Measurements from ENCODE around the gene SMYD3.
"Not testable (repeated sequence)": the region's sequence is repeated elsewhere in the genome, so short reads cannot be mapped to it uniquely, and the experiment has no call there.

SMYD3 gene

DNA sequence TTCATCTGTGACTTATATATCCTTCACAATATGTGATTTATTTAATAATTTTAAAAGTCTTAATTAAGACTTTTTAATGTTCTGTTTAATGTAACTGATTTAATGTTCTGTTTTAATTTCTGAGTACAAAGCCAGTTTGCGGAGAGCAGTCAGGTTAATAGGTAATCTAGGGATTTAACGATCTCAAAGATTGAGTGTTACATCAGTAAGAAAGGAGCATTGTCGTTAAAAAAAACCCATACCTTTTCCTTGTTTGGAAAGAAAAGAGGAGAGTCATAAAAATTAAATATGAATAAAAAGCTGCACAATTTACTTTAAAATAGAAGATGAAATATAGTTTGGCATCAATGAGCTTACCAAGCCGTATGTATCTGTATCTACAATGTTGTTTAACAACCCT lies 730.9 kb downstream of the SMYD3 start:
- H3K27ac ChIP-seq (ENCODE audit: low read length) = no peak overlapping the region
- H3K4me2 ChIP-seq (ENCODE audit: low read depth, low read length) = no peak overlapping the region

DNA sequence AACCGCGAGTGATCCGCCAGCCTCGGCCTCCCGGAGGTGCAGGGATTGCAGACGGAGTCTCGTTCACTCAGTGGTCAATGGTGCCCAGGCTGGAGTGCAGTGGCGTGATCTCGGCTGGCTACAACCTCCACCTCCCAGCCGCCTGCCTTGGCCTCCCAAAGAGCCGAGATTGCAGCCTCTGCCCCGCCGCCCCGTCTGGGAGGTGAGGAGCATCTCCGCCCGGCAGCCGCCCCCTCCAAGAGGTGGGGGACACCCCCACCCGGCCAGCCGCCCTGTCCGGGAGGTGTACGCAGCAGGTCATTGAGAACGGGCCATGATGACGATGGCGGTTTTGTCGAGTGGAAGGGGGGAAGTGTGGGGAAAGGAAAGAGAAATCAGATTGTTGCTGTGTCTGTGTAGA lies 732.1 kb downstream of the SMYD3 start:
- H3K9me3 ChIP-seq (replicated peaks; ENCODE audit: insufficient read depth, low read length); H3K27ac ChIP-seq (ENCODE audit: low read length); H3K4me3 ChIP-seq (ENCODE audit: low read length): not testable (repeated sequence)

More for the DNA sequence above, 730.9 kb downstream of the SMYD3 start:
- no peak overlapping the region for H2AFZ ChIP-seq (ENCODE audit: low read length)
- no peaks in the 10 kb centered on the region for H3F3A ChIP-seq (ENCODE audit: insufficient read depth, low read length)
- TF ChIP-seq, protein P1, sequence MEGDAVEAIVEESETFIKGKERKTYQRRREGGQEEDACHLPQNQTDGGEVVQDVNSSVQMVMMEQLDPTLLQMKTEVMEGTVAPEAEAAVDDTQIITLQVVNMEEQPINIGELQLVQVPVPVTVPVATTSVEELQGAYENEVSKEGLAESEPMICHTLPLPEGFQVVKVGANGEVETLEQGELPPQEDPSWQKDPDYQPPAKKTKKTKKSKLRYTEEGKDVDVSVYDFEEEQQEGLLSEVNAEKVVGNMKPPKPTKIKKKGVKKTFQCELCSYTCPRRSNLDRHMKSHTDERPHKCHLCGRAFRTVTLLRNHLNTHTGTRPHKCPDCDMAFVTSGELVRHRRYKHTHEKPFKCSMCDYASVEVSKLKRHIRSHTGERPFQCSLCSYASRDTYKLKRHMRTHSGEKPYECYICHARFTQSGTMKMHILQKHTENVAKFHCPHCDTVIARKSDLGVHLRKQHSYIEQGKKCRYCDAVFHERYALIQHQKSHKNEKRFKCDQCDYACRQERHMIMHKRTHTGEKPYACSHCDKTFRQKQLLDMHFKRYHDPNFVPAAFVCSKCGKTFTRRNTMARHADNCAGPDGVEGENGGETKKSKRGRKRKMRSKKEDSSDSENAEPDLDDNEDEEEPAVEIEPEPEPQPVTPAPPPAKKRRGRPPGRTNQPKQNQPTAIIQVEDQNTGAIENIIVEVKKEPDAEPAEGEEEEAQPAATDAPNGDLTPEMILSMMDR (IDR thresholded peaks at IDR 0.05; ENCODE audit: low read length) = no peak
- TF ChIP-seq EZH2phosphoT487 (IDR thresholded peaks at IDR 0.05; ENCODE audit: low read length) (no peak), EZH2 (optimal IDR thresholded peaks at IDR 0.05; ENCODE audit: low read depth, low read length) (no peak)
- H3K4me3 ChIP-seq (ENCODE audit: low read length) = no peak overlapping the region
- no peaks in the 10 kb centered on the region for H3K79me2 ChIP-seq (ENCODE audit: low read length)
- H3K9ac ChIP-seq (ENCODE audit: low read length) = no peak overlapping the region
- no peaks in the 10 kb centered on the region for H3K9me3 ChIP-seq (replicated peaks; ENCODE audit: insufficient read depth, low read length)
- H3K4me1 ChIP-seq (ENCODE audit: low read length) = no peaks in the 10 kb centered on the region
- H3K9me2 ChIP-seq (replicated peaks; ENCODE audit: insufficient read depth, low read length) = no peaks in the 10 kb centered on the region
- H4K20me1 ChIP-seq (ENCODE audit: insufficient read depth, low read length) = no peaks in the 10 kb centered on the region
- no peaks in the 10 kb centered on the region for H3K36me3 ChIP-seq (replicated peaks; ENCODE audit: insufficient read depth, low read length)
- H3K27me3 ChIP-seq (replicated peaks; ENCODE audit: insufficient read depth, low read length) = no peaks in the 10 kb centered on the region
- no peak for DNase-seq

GRCh38 chr1:245774196-245774595 lies 732.9 kb downstream of the SMYD3 start:
- H3K4me3 ChIP-seq (ENCODE audit: low read length) = no peak overlapping the region
- H3K79me2 ChIP-seq (ENCODE audit: low read length) = no peaks in the 10 kb centered on the region
- H3F3A ChIP-seq (ENCODE audit: insufficient read depth, low read length) = no peaks in the 10 kb centered on the region
- H3K36me3 ChIP-seq (replicated peaks; ENCODE audit: insufficient read depth, low read length) = no peaks in the 10 kb centered on the region
- no peaks in the 10 kb centered on the region for H3K4me1 ChIP-seq (ENCODE audit: low read length)
- no peak overlapping the region for H3K27ac ChIP-seq (ENCODE audit: low read length)
- no peak overlapping the region for H3K9ac ChIP-seq (ENCODE audit: low read length)
- no peak for DNase-seq
- H3K4me2 ChIP-seq (ENCODE audit: low read depth, low read length) = no peak overlapping the region
- no peaks in the 10 kb centered on the region for H3K9me2 ChIP-seq (replicated peaks; ENCODE audit: insufficient read depth, low read length)
- H3K27me3 ChIP-seq (replicated peaks; ENCODE audit: insufficient read depth, low read length) = no peaks in the 10 kb centered on the region
- TF ChIP-seq EZH2 (optimal IDR thresholded peaks at IDR 0.05; ENCODE audit: low read depth, low read length) (no peak), EZH2phosphoT487 (IDR thresholded peaks at IDR 0.05; ENCODE audit: low read length) (no peak)
- TF ChIP-seq, protein P1 (IDR thresholded peaks at IDR 0.05; ENCODE audit: low read length) = no peak
- H2AFZ ChIP-seq (ENCODE audit: low read length) = no peak overlapping the region
- H3K9me3 ChIP-seq (replicated peaks; ENCODE audit: insufficient read depth, low read length) = no peaks in the 10 kb centered on the region
- H4K20me1 ChIP-seq (ENCODE audit: insufficient read depth, low read length) = no peaks in the 10 kb centered on the region

More for the DNA sequence above, 732.1 kb downstream of the SMYD3 start:
- not testable (repeated sequence) for DNase-seq; H3K79me2 ChIP-seq (ENCODE audit: low read length); H3K36me3 ChIP-seq (replicated peaks; ENCODE audit: insufficient read depth, low read length); H3K4me2 ChIP-seq (ENCODE audit: low read depth, low read length); H3K27me3 ChIP-seq (replicated peaks; ENCODE audit: insufficient read depth, low read length); H2AFZ ChIP-seq (ENCODE audit: low read length); H3K9me2 ChIP-seq (replicated peaks; ENCODE audit: insufficient read depth, low read length); H3F3A ChIP-seq (ENCODE audit: insufficient read depth, low read length); H3K4me1 ChIP-seq (ENCODE audit: low read length); H4K20me1 ChIP-seq (ENCODE audit: insufficient read depth, low read length); H3K9ac ChIP-seq (ENCODE audit: low read length)

DNA sequence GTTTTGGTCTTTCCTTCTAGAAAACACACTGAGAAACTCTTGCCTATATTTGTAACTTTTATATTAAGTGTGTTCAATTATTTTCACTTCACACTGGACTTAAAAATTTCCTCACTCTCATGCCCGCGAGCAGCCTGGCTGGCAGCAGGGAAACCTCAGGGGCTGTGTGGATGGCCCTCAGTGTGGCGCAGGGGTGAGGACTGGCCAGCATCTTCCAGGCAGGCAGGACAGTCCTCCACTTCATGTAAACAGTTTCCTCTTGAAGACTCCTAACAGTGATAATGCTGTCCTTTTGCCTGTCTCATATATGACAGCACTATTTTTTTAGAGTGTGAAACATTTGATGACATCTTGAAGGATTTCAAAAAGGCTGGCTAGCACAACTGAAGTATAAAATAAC lies 733.7 kb downstream of the SMYD3 start:
- Histone ChIP-seq H3K4me2 (ENCODE audit: low read depth, low read length) (no peak overlapping the region), H3K4me3 (ENCODE audit: low read length) (no peak overlapping the region), H3K9me3 (replicated peaks; ENCODE audit: insufficient read depth, low read length) (no peaks in the 10 kb centered on the region), H3K27ac (ENCODE audit: low read length) (no peak overlapping the region), H4K20me1 (ENCODE audit: insufficient read depth, low read length) (no peaks in the 10 kb centered on the region), H2AFZ (ENCODE audit: low read length) (no peak overlapping the region), H3K9ac (ENCODE audit: low read length) (no peak overlapping the region), H3K79me2 (ENCODE audit: low read length) (no peaks in the 10 kb centered on the region), H3K4me1 (ENCODE audit: low read length) (no peaks in the 10 kb centered on the region), H3K36me3 (replicated peaks; ENCODE audit: insufficient read depth, low read length) (no peaks in the 10 kb centered on the region), H3K9me2 (replicated peaks; ENCODE audit: insufficient read depth, low read length) (no peaks in the 10 kb centered on the region), H3K27me3 (replicated peaks; ENCODE audit: insufficient read depth, low read length) (no peaks in the 10 kb centered on the region), H3F3A (ENCODE audit: insufficient read depth, low read length) (no peaks in the 10 kb centered on the region)
- TF ChIP-seq EZH2 (optimal IDR thresholded peaks at IDR 0.05; ENCODE audit: low read depth, low read length) = no peak
- TF ChIP-seq, protein P1 (IDR thresholded peaks at IDR 0.05; ENCODE audit: low read length) = no peak
- TF ChIP-seq EZH2phosphoT487 (IDR thresholded peaks at IDR 0.05; ENCODE audit: low read length) = no peak
- DNase-seq = no peak
